Endothelial cell of umbilical vein (primary cell): ENCODE data around the gene ZNF831. TPM values are rescaled to one million over a fixed set of nuclear protein-coding genes. Genes with fewer than 3 reads are reported as not detected.

ENCODE experiments used
- BruUV-seq: library from RNA; stranded (reverse); fragments of 400-500 nt; replicated peaks from 2 replicates; lab custom pipeline; 2021; lab: Mats Ljungman, UMichigan
- CTCF ChIA-PET: fragments of 300-600, 350-600 bp; sonication (Branson Sonifier 250); formaldehyde crosslinking; loops from one replicate; lab custom pipeline; 2021; ENCODE audit warnings: antibody characterized with exemption, inconsistent platforms; lab: Charles Lee
- POLR2A ChIA-PET: fragments of 300-600, 350-600 bp; sonication (Branson Sonifier 250); formaldehyde crosslinking; loops from one replicate; lab custom pipeline; 2021; ENCODE audit warnings: antibody characterized with exemption, inconsistent platforms; lab: Charles Lee
- DNase-seq: peaks from one replicate; pipeline ENCODE4 v3.0.0-alpha.2; 2011; ENCODE audit warnings: low read depth, low spot score
- FAIRE-seq: peaks from 2 replicates; lab custom pipeline; 2011; peaks lifted over from hg19 to GRCh38; lab: Jason Lieb, UNC
- H2AFZ ChIP-seq: 2 replicates; pipeline ENCODE4 v1.6.0; 2012; ENCODE audit warnings: low read depth, low read length, control low read depth, inconsistent platforms
- H3K27ac ChIP-seq: 2 replicates; pipeline ENCODE4 v1.5.1; 2011; ENCODE audit warnings: low read depth, mild to moderate bottlenecking, control low read depth, low read length, moderate library complexity; ENCODE audit not compliant: insufficient read depth
- H3K27me3 ChIP-seq, 2 experiments: 2 replicates each; pipeline versions ENCODE4 v1.6.0 to v1.6.1; 2011; ENCODE audit warnings: low read length in 2 of 2, mixed read lengths in 1 of 2; ENCODE audit not compliant: control insufficient read depth in 2 of 2, insufficient read depth in 2 of 2
- H3K36me3 ChIP-seq, 2 experiments: 2 replicates in 1 of 2; 3 replicates in 1 of 2; pipeline ENCODE4 v1.5.1; 2011; ENCODE audit warnings: low read length in 2 of 2, mild to moderate bottlenecking in 1 of 2, moderate library complexity in 1 of 2; ENCODE audit not compliant: control insufficient read depth in 2 of 2, insufficient read depth in 2 of 2; ENCODE audit errors: extremely low read depth in 1 of 2
- H3K4me1 ChIP-seq: 3 replicates; pipeline ENCODE4 v1.5.1; 2011; ENCODE audit warnings: mild to moderate bottlenecking, low read length; ENCODE audit not compliant: control insufficient read depth, insufficient read depth; ENCODE audit errors: extremely low read depth
- H3K4me2 ChIP-seq: 2 replicates; pipeline ENCODE4 v1.6.1; 2011; ENCODE audit warnings: low read length, control low read depth, mixed read lengths; ENCODE audit not compliant: insufficient read depth
- H3K4me3 ChIP-seq, 3 experiments: fragments of 200-600 bp in 1 of 3; sonication (generic), shearing (Covaris generic) in 1 of 3; replicated peaks in 1 of 3; 2 replicates each; pipeline ENCODE4 v1.5.1; 2011 to 2016; ENCODE audit warnings: control low read depth in 3 of 3, low read length in 3 of 3, mild to moderate bottlenecking in 2 of 3, inconsistent platforms in 1 of 3, low read depth in 1 of 3, moderate library complexity in 1 of 3; ENCODE audit not compliant: insufficient read depth in 1 of 3
- H3K79me2 ChIP-seq: 2 replicates; pipeline ENCODE4 v1.6.0; 2012; ENCODE audit warnings: low read length, inconsistent platforms; ENCODE audit not compliant: control insufficient read depth, insufficient read depth
- H3K9ac ChIP-seq: replicated peaks from 2 replicates; pipeline ENCODE3; 2011; ENCODE audit warnings: low read length, control low read depth; ENCODE audit not compliant: insufficient read depth; ENCODE audit errors: extremely low read depth
- H3K9me1 ChIP-seq: replicated peaks from 3 replicates; pipeline ENCODE4 v1.6.0; 2011; ENCODE audit warnings: mild to moderate bottlenecking, low read length; ENCODE audit not compliant: control insufficient read depth, insufficient read depth; ENCODE audit errors: extremely low read depth
- H3K9me3 ChIP-seq: replicated peaks from 2 replicates; pipeline ENCODE4 v1.5.1; 2012; ENCODE audit warnings: low read length, inconsistent platforms; ENCODE audit not compliant: control insufficient read depth, insufficient read depth
- H4K20me1 ChIP-seq: replicated peaks from 2 replicates; pipeline ENCODE3; 2011; ENCODE audit warnings: mild to moderate bottlenecking, low read length; ENCODE audit not compliant: control insufficient read depth, insufficient read depth; ENCODE audit errors: extremely low read depth
- CTCF ChIP-seq, 2 donors: IDR thresholded peaks; 1 replicate in 1 of 2; 2 replicates in 1 of 2; pipeline ENCODE4 v1.5.1; 2011; ENCODE audit warnings: low read length in 2 of 2, mild to moderate bottlenecking in 2 of 2, moderate library complexity in 2 of 2, control low read depth in 1 of 2, inconsistent platforms in 1 of 2, low read depth in 1 of 2; ENCODE audit not compliant: insufficient read depth in 1 of 2; ENCODE audit errors: extremely low read depth in 1 of 2
- EZH2 ChIP-seq: IDR thresholded peaks from 2 replicates; pipeline ENCODE4 v1.6.1; 2012; ENCODE audit warnings: borderline replicate concordance, low read depth, mild to moderate bottlenecking, moderate library complexity, low read length, inconsistent platforms; ENCODE audit not compliant: severe bottlenecking
- FOS ChIP-seq: IDR thresholded peaks from 2 replicates; pipeline ENCODE4 v1.6.1; 2011; ENCODE audit warnings: mild to moderate bottlenecking, low read length, moderate library complexity, borderline replicate concordance; ENCODE audit not compliant: insufficient read depth
- GATA2 ChIP-seq: IDR thresholded peaks from 2 replicates; pipeline ENCODE4 v1.7.0; 2011; ENCODE audit warnings: low read depth, mild to moderate bottlenecking, moderate library complexity, mixed read lengths, low read length; ENCODE audit not compliant: insufficient read length, insufficient read depth
- JUN ChIP-seq: IDR thresholded peaks from 2 replicates; pipeline ENCODE4 v1.6.1; 2011; ENCODE audit warnings: borderline replicate concordance, low read depth; ENCODE audit not compliant: insufficient read length, insufficient read depth
- MAX ChIP-seq: IDR thresholded peaks from 2 replicates; pipeline ENCODE4 v1.6.1; 2011; ENCODE audit not compliant: insufficient read depth, insufficient read length
- MYC ChIP-seq: IDR thresholded peaks from one replicate; pipeline ENCODE4 v1.6.1; 2011; ENCODE audit warnings: mild to moderate bottlenecking, low read depth, low read length
- POLR2A ChIP-seq: IDR thresholded peaks from 2 replicates; pipeline ENCODE4 v1.6.1; 2012; ENCODE audit warnings: low read depth, mild to moderate bottlenecking, control low read depth, low read length
- POLR2AphosphoS5 ChIP-seq: IDR thresholded peaks from 2 replicates; pipeline ENCODE4 v1.6.1; 2012; ENCODE audit warnings: low read depth, mild to moderate bottlenecking, control low read depth, low read length, moderate library complexity; ENCODE audit not compliant: insufficient read depth
- dilution Hi-C: fragments of 300-500 bp; cut with MboI; formaldehyde crosslinking; loops from one replicate; pipeline ENCODE4 v1.15.0; 2019; ENCODE audit warnings: low sequenced_read_pairs; ENCODE audit not compliant: extremely low pct_ligation_motif_present
- intact Hi-C: fragments of 100-400 bp; cut with micrococcal nuclease; formaldehyde crosslinking; loops from one replicate; pipeline ENCODE4 v1.10.0; 2022
- polyA plus RNA-seq, 4 experiments: library from polyadenylated mRNA; depleted of rRNA in 3 of 4; stranded (reverse) in 3 of 4; unstranded in 1 of 4; fragments of >200 nt; gene quantifications; 2 replicates each; pipeline versions ENCODE4 v1.2.1 to v1.2.3, GENCODE V29; 2011 to 2012; ENCODE audit warnings: missing spikeins in 1 of 4
- total RNA-seq: library from RNA; stranded (reverse); gene quantifications from 2 replicates; pipeline ENCODE4 v1.2.3, GENCODE V29; 2021

ZNF831 gene
- total and polyA plus RNA-seq, 2 donors (not counting 3 experiments of a cell fraction or from before 2014, with no cell fraction given) = not detected

GRCh38 chr20:59240006-59240405 lies 76.4 kb downstream of the ZNF831 start:
- no peak for FAIRE-seq
- Histone ChIP-seq H3K27ac (no peak overlapping the region), H3K4me1 (no peaks in the 10 kb centered on the region), H3K4me2 (no peak overlapping the region), H4K20me1 (no peaks in the 10 kb centered on the region), H3K9me1 (no peaks in the 10 kb centered on the region), H3K9me3 (no peaks in the 10 kb centered on the region), H3K36me3 (no peaks in the 10 kb centered on the region), H2AFZ (no peak overlapping the region), H3K27me3 (no peaks in the 10 kb centered on the region), H3K4me3 (no peak overlapping the region), H3K9ac (no peak overlapping the region), H3K79me2 (no peaks in the 10 kb centered on the region)
- TF ChIP-seq MAX (no peak), EZH2 (no peak), FOS (no peak), CTCF (IDR thresholded peaks at IDR 0.05; ENCODE audit: extremely low read depth in 1 of 2, insufficient read depth in 1 of 2, low read depth in 1 of 2, low read length in 2 of 2) (no peak), POLR2AphosphoS5 (no peak), GATA2 (no peak), MYC (no peak), JUN (no peak), POLR2A (no peak)
- POLR2A ChIA-PET = no interaction called here
- dilution Hi-C loops (no loop called here), intact Hi-C loops (no loop called here)
- BruUV-seq = no TSS peak
- CTCF ChIA-PET = no interaction called here
- DNase-seq = no peak
